ENCODE measurements around the gene GRIA1.
"Not testable (repeated sequence)": the region's sequence is repeated elsewhere in the genome, so short reads cannot be mapped to it uniquely, and the experiment has no call there.

GRIA1 gene

GRCh38 chr5:153702265-153702664, 211.8 kb downstream of the GRIA1 start:
- no peak for DNase-seq
- Mint-ChIP-seq H3K4me1 (ENCODE audit: low read depth) (no peaks in the 10 kb centered on the region), H3K27ac (no peak overlapping the region), H3K9me3 (no peaks in the 10 kb centered on the region), H3K27me3 (no peaks in the 10 kb centered on the region), H3K4me3 (no peak overlapping the region), H3K36me3 (ENCODE audit: low read depth) (no peaks in the 10 kb centered on the region)

- no peak for DNase-seq
- no peaks in the 10 kb centered on the region for H3K27me3 Mint-ChIP-seq
- H3K9me3 Mint-ChIP-seq: no peaks in the 10 kb centered on the region
- H3K27ac Mint-ChIP-seq: no peak overlapping the region
- no peaks in the 10 kb centered on the region for H3K36me3 Mint-ChIP-seq (ENCODE audit: low read depth)
- no peaks in the 10 kb centered on the region for H3K4me1 Mint-ChIP-seq (ENCODE audit: low read depth)
- H3K4me3 Mint-ChIP-seq: no peak overlapping the region
Measured at GRCh38 chr5:153704110-153704509, 213.6 kb downstream of the GRIA1 start.

- Mint-ChIP-seq H3K36me3 (ENCODE audit: low read depth) (no peaks in the 10 kb centered on the region), H3K27ac (no peak overlapping the region), H3K9me3 (no peaks in the 10 kb centered on the region), H3K4me3 (no peak overlapping the region), H3K27me3 (no peaks in the 10 kb centered on the region), H3K4me1 (ENCODE audit: low read depth) (no peaks in the 10 kb centered on the region)
- no peak for DNase-seq
Measured at GRCh38 chr5:153707626-153708025, 217.2 kb downstream of the GRIA1 start.

- H3K4me1 Mint-ChIP-seq (ENCODE audit: low read depth): no peaks in the 10 kb centered on the region
- H3K4me3 Mint-ChIP-seq: no peak overlapping the region
- H3K9me3 Mint-ChIP-seq: no peaks in the 10 kb centered on the region
- H3K36me3 Mint-ChIP-seq (ENCODE audit: low read depth): no peaks in the 10 kb centered on the region
- DNase-seq: no peak
- H3K27ac Mint-ChIP-seq: no peak overlapping the region
- no peaks in the 10 kb centered on the region for H3K27me3 Mint-ChIP-seq
Measured at GRCh38 chr5:153711755-153712154, 221.3 kb downstream of the GRIA1 start.

DNA sequence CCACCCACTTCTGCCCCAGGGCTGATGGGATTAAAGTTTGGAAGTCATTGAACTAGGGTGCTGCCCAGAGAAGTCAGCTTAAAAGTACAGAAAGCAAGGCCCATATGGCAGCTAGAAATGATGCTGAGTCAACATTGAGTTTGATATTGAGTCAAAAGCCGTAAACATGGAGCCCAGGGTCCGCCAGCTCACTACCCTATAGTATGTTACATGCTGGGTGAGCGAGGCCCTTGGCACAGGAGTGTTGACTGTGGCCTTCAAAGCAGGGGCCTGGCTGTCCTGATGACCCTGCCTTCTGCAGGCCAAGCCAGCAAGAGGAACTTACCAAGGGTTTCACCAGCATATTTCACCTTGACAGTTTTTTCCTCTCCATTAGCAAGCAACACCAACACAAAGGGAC, 222.5 kb downstream of the GRIA1 start:
- Mint-ChIP-seq H3K27ac (no peak overlapping the region), H3K27me3 (no peaks in the 10 kb centered on the region), H3K4me3 (no peak overlapping the region), H3K36me3 (ENCODE audit: low read depth) (no peaks in the 10 kb centered on the region), H3K9me3 (no peaks in the 10 kb centered on the region), H3K4me1 (ENCODE audit: low read depth) (no peaks in the 10 kb centered on the region)
- DNase-seq: no peak

DNA sequence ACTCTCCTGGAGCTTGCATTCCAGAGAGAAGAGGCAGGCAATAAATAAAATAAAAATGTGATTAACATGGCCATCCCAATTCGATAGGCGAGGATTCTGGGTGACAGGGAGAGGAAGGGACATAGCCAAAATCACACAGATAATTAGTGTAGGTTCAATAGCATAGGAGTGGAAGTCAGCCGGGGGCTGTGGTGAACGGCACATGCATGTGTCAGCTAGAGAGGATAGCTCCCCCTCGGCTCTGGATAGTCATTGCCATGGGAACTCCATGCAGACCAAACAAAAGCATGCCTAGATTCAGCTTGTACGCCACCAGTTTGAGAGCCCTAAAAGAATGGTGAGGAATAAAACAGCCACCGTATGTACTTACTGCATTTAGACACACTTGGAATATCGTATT, 223.5 kb downstream of the GRIA1 start:
- H3K36me3 Mint-ChIP-seq (ENCODE audit: low read depth): no peaks in the 10 kb centered on the region
- H3K27ac Mint-ChIP-seq: no peak overlapping the region
- H3K4me3 Mint-ChIP-seq: no peak overlapping the region
- no peaks in the 10 kb centered on the region for H3K4me1 Mint-ChIP-seq (ENCODE audit: low read depth)
- DNase-seq: no peak
- no peaks in the 10 kb centered on the region for H3K9me3 Mint-ChIP-seq
- no peaks in the 10 kb centered on the region for H3K27me3 Mint-ChIP-seq

GRCh38 chr5:153714798-153715197, 224.3 kb downstream of the GRIA1 start:
- Mint-ChIP-seq H3K4me3 (no peak overlapping the region), H3K27me3 (no peaks in the 10 kb centered on the region), H3K27ac (no peak overlapping the region), H3K36me3 (ENCODE audit: low read depth) (no peaks in the 10 kb centered on the region), H3K4me1 (ENCODE audit: low read depth) (no peaks in the 10 kb centered on the region), H3K9me3 (no peaks in the 10 kb centered on the region)
- DNase-seq: no peak

DNA sequence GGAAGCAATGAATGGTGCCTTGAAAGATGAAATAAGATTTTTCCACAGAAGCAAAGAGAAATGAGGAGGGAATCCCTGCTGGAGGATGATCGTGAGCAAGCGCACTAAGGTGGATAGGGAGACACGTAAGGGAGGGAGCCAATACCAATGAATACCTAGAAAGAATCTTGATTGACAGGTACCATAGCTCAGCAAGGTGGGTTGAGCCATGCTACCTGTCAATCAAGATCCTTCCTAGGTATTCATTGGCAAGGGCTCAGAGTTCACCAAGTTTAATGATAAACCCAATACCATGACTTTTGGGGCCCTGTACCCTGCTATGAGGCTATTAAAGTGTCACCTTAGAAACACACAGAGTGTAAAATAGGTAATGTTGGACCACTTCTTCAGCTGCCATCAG, 226.8 kb downstream of the GRIA1 start:
- H3K27ac Mint-ChIP-seq: no peak overlapping the region
- H3K9me3 Mint-ChIP-seq: no peaks in the 10 kb centered on the region

GRCh38 chr5:153718713-153719112, 228.2 kb downstream of the GRIA1 start:
- no peaks in the 10 kb centered on the region for H3K27me3 Mint-ChIP-seq
- H3K36me3 Mint-ChIP-seq (ENCODE audit: low read depth): no peaks in the 10 kb centered on the region
- DNase-seq: no peak
- no peak overlapping the region for H3K27ac Mint-ChIP-seq
- H3K9me3 Mint-ChIP-seq: peaks cover 3% of the 10 kb centered on the region
- H3K4me1 Mint-ChIP-seq (ENCODE audit: low read depth): no peaks in the 10 kb centered on the region
- no peak overlapping the region for H3K4me3 Mint-ChIP-seq

More for the DNA sequence above, 226.8 kb downstream of the GRIA1 start:
- DNase-seq: no peak
- H3K27me3 Mint-ChIP-seq: no peaks in the 10 kb centered on the region
- no peak overlapping the region for H3K4me3 Mint-ChIP-seq
- no peaks in the 10 kb centered on the region for H3K4me1 Mint-ChIP-seq (ENCODE audit: low read depth)
- H3K36me3 Mint-ChIP-seq (ENCODE audit: low read depth): no peaks in the 10 kb centered on the region

DNA sequence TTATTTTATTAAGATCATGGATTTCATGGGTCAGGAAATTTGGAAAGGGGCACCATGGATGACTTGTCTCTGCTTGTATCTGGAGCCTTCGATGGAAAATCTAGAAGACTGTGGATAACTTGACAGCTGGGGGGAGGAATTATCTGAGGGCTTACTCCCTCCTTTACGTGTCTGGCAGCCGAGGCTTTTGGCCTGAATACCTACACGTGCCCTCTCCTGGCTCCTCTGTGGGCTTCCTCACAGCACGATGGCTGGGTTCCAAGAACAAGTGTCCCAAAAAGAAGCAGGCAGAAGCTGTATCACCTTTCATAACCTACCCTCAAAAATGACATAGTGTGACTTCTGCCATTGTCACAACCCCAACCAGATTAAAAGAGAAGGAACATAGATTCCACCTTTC, 228.9 kb downstream of the GRIA1 start:
- Mint-ChIP-seq H3K36me3 (ENCODE audit: low read depth) (no peaks in the 10 kb centered on the region), H3K4me3 (no peak overlapping the region), H3K27ac (no peak overlapping the region), H3K27me3 (no peaks in the 10 kb centered on the region), H3K4me1 (ENCODE audit: low read depth) (no peaks in the 10 kb centered on the region), H3K9me3 (peaks cover 3% of the 10 kb centered on the region)
- no peak for DNase-seq

DNA sequence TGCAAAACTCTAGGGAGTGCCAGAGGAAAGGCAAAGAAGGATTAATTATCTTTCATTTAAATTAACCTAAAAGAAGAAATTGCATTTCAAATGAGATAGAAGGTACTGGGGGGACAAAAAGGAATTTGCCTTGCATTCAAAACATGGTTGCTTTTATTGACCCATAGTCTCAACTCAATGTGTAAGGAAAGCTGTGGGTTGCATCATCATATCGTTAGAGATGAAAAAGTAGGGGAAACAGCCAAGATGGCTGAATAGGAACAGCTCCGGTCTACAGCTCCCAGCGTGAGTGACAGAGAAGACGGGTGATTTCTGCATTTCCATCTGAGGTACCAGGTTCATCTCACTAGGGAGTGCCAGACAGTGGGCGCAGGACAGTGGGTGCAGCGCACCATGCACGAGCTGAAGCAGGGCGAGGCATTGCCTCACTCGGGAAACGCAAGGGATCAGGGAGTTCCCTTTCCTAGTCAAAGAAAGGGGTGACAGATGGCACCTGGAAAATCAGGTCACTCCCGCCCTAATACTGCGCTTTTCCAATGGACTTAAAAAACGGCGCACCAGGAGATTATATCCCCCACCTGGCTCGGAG, 232.6 kb downstream of the GRIA1 start:
- not testable (repeated sequence) for H3K4me3 Mint-ChIP-seq

DNA sequence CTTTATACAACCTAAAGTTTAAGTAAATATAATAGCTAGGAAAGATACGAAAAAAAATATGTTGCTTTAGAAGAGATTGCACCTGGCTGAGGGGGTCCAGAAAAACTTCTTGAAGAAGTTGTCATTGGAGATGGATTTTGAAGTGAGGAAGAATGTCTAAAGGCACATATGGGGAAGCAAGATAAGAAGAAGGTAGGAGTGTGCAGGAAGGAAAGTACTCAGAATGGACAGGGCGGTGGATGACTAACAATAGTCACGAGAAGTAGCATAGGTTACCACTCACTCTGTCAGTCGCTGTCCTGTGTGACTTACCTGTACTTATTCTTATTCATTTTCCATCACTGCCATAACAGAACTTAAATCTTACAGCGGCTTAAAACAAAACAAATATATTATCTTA, 251.6 kb downstream of the GRIA1 start:
- H3K9me3 Mint-ChIP-seq: no peaks in the 10 kb centered on the region
- H3K27ac Mint-ChIP-seq: no peak overlapping the region
- no peaks in the 10 kb centered on the region for H3K4me1 Mint-ChIP-seq (ENCODE audit: low read depth)
- no peak for DNase-seq
- H3K4me3 Mint-ChIP-seq: no peak overlapping the region
- peaks cover 5% of the 10 kb centered on the region for H3K27me3 Mint-ChIP-seq
- no peaks in the 10 kb centered on the region for H3K36me3 Mint-ChIP-seq (ENCODE audit: low read depth)

More for the DNA sequence above, 232.6 kb downstream of the GRIA1 start:
- DNase-seq; H3K4me1 Mint-ChIP-seq (ENCODE audit: low read depth); H3K27me3 Mint-ChIP-seq; H3K36me3 Mint-ChIP-seq (ENCODE audit: low read depth); H3K27ac Mint-ChIP-seq; H3K9me3 Mint-ChIP-seq: not testable (repeated sequence)

DNA sequence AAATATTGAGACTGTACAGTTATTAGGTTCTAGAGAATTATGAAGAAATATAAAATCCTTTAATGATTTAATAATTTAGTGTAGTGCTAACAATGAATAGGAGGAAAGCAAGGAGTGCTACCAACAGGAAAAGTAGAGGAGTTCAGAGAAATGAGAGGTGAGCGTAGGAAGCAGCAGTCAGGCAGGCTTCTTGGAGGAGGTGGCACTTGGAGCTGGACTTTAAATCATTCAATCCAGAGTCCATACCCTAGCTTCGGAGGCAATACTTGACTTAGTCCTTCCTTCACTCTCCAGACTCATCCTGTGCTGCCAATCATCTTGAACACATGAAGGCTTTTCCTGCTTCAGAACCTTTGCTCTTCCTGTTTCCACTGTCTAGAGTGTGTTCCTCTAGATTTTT, 254.3 kb downstream of the GRIA1 start:
- Mint-ChIP-seq H3K27ac (no peak overlapping the region), H3K27me3 (peaks cover 5% of the 10 kb centered on the region), H3K4me1 (ENCODE audit: low read depth) (no peaks in the 10 kb centered on the region), H3K36me3 (ENCODE audit: low read depth) (no peaks in the 10 kb centered on the region), H3K4me3 (no peak overlapping the region), H3K9me3 (no peaks in the 10 kb centered on the region)
- DNase-seq: no peak

GRCh38 chr5:153745778-153746395, 255.4 kb downstream of the GRIA1 start:
- Mint-ChIP-seq H3K36me3 (ENCODE audit: low read depth) (no peaks in the 10 kb centered on the region), H3K27ac (no peak overlapping the region), H3K27me3 (peaks cover 5% of the 10 kb centered on the region), H3K4me1 (ENCODE audit: low read depth) (no peaks in the 10 kb centered on the region), H3K9me3 (no peaks in the 10 kb centered on the region), H3K4me3 (no peak overlapping the region)
- DNase-seq: no peak

- DNase-seq: no peak
- Mint-ChIP-seq H3K27me3 (peaks cover 5% of the 10 kb centered on the region), H3K36me3 (ENCODE audit: low read depth) (no peaks in the 10 kb centered on the region), H3K27ac (no peak overlapping the region), H3K4me3 (no peak overlapping the region), H3K9me3 (no peaks in the 10 kb centered on the region), H3K4me1 (ENCODE audit: low read depth) (no peaks in the 10 kb centered on the region)
Measured at GRCh38 chr5:153746440-153746839, 256.0 kb downstream of the GRIA1 start.

DNA sequence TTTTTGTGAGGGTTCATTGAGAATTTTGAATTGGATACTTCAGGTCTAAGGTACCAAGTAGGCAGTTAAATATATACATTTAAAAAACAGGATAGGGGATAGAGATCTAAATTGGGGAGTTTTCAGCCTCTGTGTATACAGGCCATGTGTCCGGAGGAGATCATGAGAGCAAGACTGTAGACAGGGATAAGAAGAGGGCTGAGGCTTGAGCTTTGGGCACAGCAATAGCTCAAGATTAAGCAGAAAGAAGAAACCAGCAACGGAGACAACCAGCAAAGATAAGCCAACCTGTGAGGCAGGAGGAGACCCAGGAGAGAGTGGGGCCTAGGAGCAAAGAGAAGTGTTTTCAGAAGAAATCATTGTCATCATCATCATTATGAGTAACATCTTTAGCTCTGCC, 258.4 kb downstream of the GRIA1 start:
- peaks cover 2% of the 10 kb centered on the region for H3K27me3 Mint-ChIP-seq
- no peaks in the 10 kb centered on the region for H3K9me3 Mint-ChIP-seq
- DNase-seq: no peak
- no peaks in the 10 kb centered on the region for H3K36me3 Mint-ChIP-seq (ENCODE audit: low read depth)
- no peak overlapping the region for H3K4me3 Mint-ChIP-seq
- H3K4me1 Mint-ChIP-seq (ENCODE audit: low read depth): no peaks in the 10 kb centered on the region
- H3K27ac Mint-ChIP-seq: no peak overlapping the region
